Measurements from ENCODE around the gene SEMA3G.

GRCh38 chr3:52438104-52438376 lies 6.9 kb downstream of the SEMA3G start:
- TF ChIP-seq CTCF (IDR thresholded peaks at IDR 0.05) (no peak), ESRRA (IDR thresholded peaks at IDR 0.05; ENCODE audit: borderline replicate concordance, low read length) (no peak)
